A172 (cell line): ENCODE data around the gene ZSWIM3. TPM values are rescaled to one million over a fixed set of nuclear protein-coding genes. Genes with fewer than 3 reads are reported as not detected.

Source experiments
- total RNA-seq: library from RNA; depleted of rRNA; stranded (reverse); fragments of >200 nt; shearing (Covaris generic); gene quantifications from 2 replicates; pipeline ENCODE4 v1.2.3, GENCODE V29; 2014; rRNA removed

ZSWIM3 gene
- total RNA-seq, 1 experiment from 2014 or later, result 4.2 TPM

Other genes starting within 250 kb of the ZSWIM3 start
- not detected in 2 replicates for gene WFDC10A, start 227.9 kb upstream of the ZSWIM3 start, total RNA-seq
- not detected in 2 replicates for gene WFDC9, start 226.3 kb upstream of the ZSWIM3 start, total RNA-seq
- gene WFDC11, start 187.4 kb upstream of the ZSWIM3 start, total RNA-seq, result not detected in 2 replicates
- not detected in 2 replicates for gene WFDC13, start 155.6 kb upstream of the ZSWIM3 start, total RNA-seq
- 0.98 TPM in 1 of 2 replicates, not detected in the other for gene WFDC10B, start 152.6 kb upstream of the ZSWIM3 start, total RNA-seq
- gene SPINT4, start 135.3 kb upstream of the ZSWIM3 start, total RNA-seq, result not detected in 2 replicates
- gene WFDC3, start 65.7 kb upstream of the ZSWIM3 start, total RNA-seq, result 3.0 TPM in 1 of 2 replicates, not detected in the other
- gene DNTTIP1, start 65.7 kb upstream of the ZSWIM3 start, total RNA-seq, result 43.9 and 59.9 TPM in 2 replicates
- gene UBE2C, start 45.0 kb upstream of the ZSWIM3 start, total RNA-seq, result 206 and 210 TPM in 2 replicates
- gene TNNC2, start 30.3 kb upstream of the ZSWIM3 start, total RNA-seq, result not detected in 2 replicates
- 50.0 and 59.2 TPM in 2 replicates for gene SNX21, start 23.8 kb upstream of the ZSWIM3 start, total RNA-seq
- gene ACOT8, start 222 bp upstream of the ZSWIM3 start, total RNA-seq, result 60.9 and 71.1 TPM in 2 replicates
- gene ZSWIM1, start 23.6 kb downstream of the ZSWIM3 start, total RNA-seq, result 7.7 and 10.0 TPM in 2 replicates
- gene SPATA25, start 30.0 kb downstream of the ZSWIM3 start, total RNA-seq, result 0.21 TPM in 1 of 2 replicates, not detected in the other
- 2.5 and 3.1 TPM in 2 replicates for gene NEURL2, start 33.6 kb downstream of the ZSWIM3 start, total RNA-seq
- 114 and 142 TPM in 2 replicates for gene CTSA, start 33.7 kb downstream of the ZSWIM3 start, total RNA-seq
- 2.1 and 3.9 TPM in 2 replicates for gene PLTP, start 54.5 kb downstream of the ZSWIM3 start, total RNA-seq
- gene PCIF1, start 77.1 kb downstream of the ZSWIM3 start, total RNA-seq, result 7.0 and 9.3 TPM in 2 replicates
- gene ZNF335, start 114.6 kb downstream of the ZSWIM3 start, total RNA-seq, result 11.3 and 11.5 TPM in 2 replicates
- gene MMP9, start 151.3 kb downstream of the ZSWIM3 start, total RNA-seq, result 0.26 and 0.71 TPM in 2 replicates
- gene SLC12A5, start 171.6 kb downstream of the ZSWIM3 start, total RNA-seq, result 0.90 and 3.4 TPM in 2 replicates
- 31.2 and 40.3 TPM in 2 replicates for gene NCOA5, start 232.3 kb downstream of the ZSWIM3 start, total RNA-seq